ENCODE data around the gene KRTAP25-1. TPM values are rescaled to one million over a fixed set of nuclear protein-coding genes. Genes with fewer than 3 reads are reported as not detected.

Gene KRTAP25-1
- total RNA-seq, 4 donors from 2014 or later, result not detected

- no peak overlapping the region for H3K4me3 ChIP-seq (ENCODE audit: low read depth, poor library complexity, severe bottlenecking)
- intact Hi-C loops (cut with DNase I; ENCODE audit: low total_unique reads), result no loop called here
- 93% methylated on average over 2 of the region's 2 CpGs for WGBS, 2 donors
- TF ChIP-seq POLR2A (IDR thresholded peaks at IDR 0.05) (no peak), CTCF (IDR thresholded peaks at IDR 0.05) (no peak)
- no peak for DNase-seq (ENCODE audit: low spot score in 2 of 2)
Observed at GRCh38 chr21:30332681-30333080, 43.4 kb upstream of the KRTAP25-1 start.

- TF ChIP-seq CTCF (IDR thresholded peaks at IDR 0.05) (no peak), POLR2A (IDR thresholded peaks at IDR 0.05) (no peak)
- WGBS, 2 donors, result 54 to 69% methylated on average over 4 of the region's 4 CpGs
- no peak for DNase-seq (ENCODE audit: low spot score in 2 of 2)
- intact Hi-C loops (cut with DNase I; ENCODE audit: low total_unique reads), result no loop called here
- no peak overlapping the region for H3K4me3 ChIP-seq (ENCODE audit: low read depth, poor library complexity, severe bottlenecking)
Observed at GRCh38 chr21:30329203-30329875, 40.0 kb upstream of the KRTAP25-1 start.

- intact Hi-C loops (cut with DNase I; ENCODE audit: low total_unique reads), result no loop called here
- no peak for TF ChIP-seq CTCF (IDR thresholded peaks at IDR 0.05)
- TF ChIP-seq POLR2A (IDR thresholded peaks at IDR 0.05), result no peak
- H3K4me3 ChIP-seq (ENCODE audit: low read depth, poor library complexity, severe bottlenecking), result no peak overlapping the region
- no peak for DNase-seq (ENCODE audit: low spot score in 2 of 2)
Observed at GRCh38 chr21:30326390-30326789, 37.1 kb upstream of the KRTAP25-1 start.

GRCh38 chr21:30320215-30320614 is 30.9 kb upstream of the KRTAP25-1 start, which contains the start of gene KRTAP26-1:
KRTAP26-1 (minus strand) TSS chr21:30320315; CDS start chr21:30320035, 280 bp downstream.
- no peak within 1 kb of the TSS for H3K4me3 ChIP-seq (ENCODE audit: low read depth, poor library complexity, severe bottlenecking)
- no peak for DNase-seq (ENCODE audit: low spot score in 2 of 2)
- intact Hi-C loops (cut with DNase I; ENCODE audit: low total_unique reads), result no loop called here
- 84 to 95% methylated on average over 2 of the region's 2 CpGs for WGBS, 2 donors
- TF ChIP-seq POLR2A (IDR thresholded peaks at IDR 0.05) (no peak), CTCF (IDR thresholded peaks at IDR 0.05) (no peak)

- intact Hi-C loops (cut with DNase I; ENCODE audit: low total_unique reads), result no loop called here
- no peak for TF ChIP-seq CTCF (IDR thresholded peaks at IDR 0.05)
- TF ChIP-seq POLR2A (IDR thresholded peaks at IDR 0.05), result no peak
- no peak overlapping the region for H3K4me3 ChIP-seq (ENCODE audit: low read depth, poor library complexity, severe bottlenecking)
- 92 to 94% methylated on average over 2 of the region's 2 CpGs for WGBS, 2 donors
- DNase-seq (ENCODE audit: low spot score in 2 of 2), result no peak
Observed at GRCh38 chr21:30315701-30316100, 26.4 kb upstream of the KRTAP25-1 start.

GRCh38 chr21:30306884-30307283 is 17.6 kb upstream of the KRTAP25-1 start:
- 51 to 56% methylated on average over 2 of the region's 2 CpGs for WGBS, 2 donors
- intact Hi-C loops (cut with DNase I; ENCODE audit: low total_unique reads), result no loop called here
- no peak for TF ChIP-seq CTCF (IDR thresholded peaks at IDR 0.05)
- no peak for TF ChIP-seq POLR2A (IDR thresholded peaks at IDR 0.05)
- no peak for DNase-seq (ENCODE audit: low spot score in 2 of 2)
- no peak overlapping the region for H3K4me3 ChIP-seq (ENCODE audit: low read depth, poor library complexity, severe bottlenecking)
